Naive thymus-derived CD4-positive, alpha-beta T cell (primary cell): ENCODE results near the gene PDE6B. TPM values are rescaled to one million over a fixed set of nuclear protein-coding genes. Genes with fewer than 3 reads are reported as not detected.

Experiments used
- ATAC-seq: fragments of 150-1000 bp; cut with Tn5 transposase; 2 replicates; pipeline ENCODE4 v1.10.0; 2021; ENCODE audit warnings: mild to moderate bottlenecking, moderate library complexity
- CTCF ChIA-PET: fragments of 350-600 bp; sonication (Branson Sonifier 250); formaldehyde crosslinking; loops from one replicate; lab custom pipeline; 2021; ENCODE audit warnings: antibody characterized with exemption; lab: Charles Lee
- POLR2A ChIA-PET: fragments of 350-600 bp; sonication (Branson Sonifier 250); formaldehyde crosslinking; loops from one replicate; lab custom pipeline; 2021; ENCODE audit warnings: antibody characterized with exemption, inconsistent platforms; lab: Charles Lee
- DNase-seq, 9 donors: peaks; one replicate each; pipeline versions ENCODE4 v3.0.0 to v3.0.0-alpha.2; 2020 to 2022; ENCODE audit warnings: mixed read lengths in 1 of 9
- H3K27ac ChIP-seq: one replicate; pipeline ENCODE4 v1.7.0; 2013; ENCODE audit warnings: mild to moderate bottlenecking, low read depth, low read length, moderate library complexity
- H3K27me3 ChIP-seq, 2 donors: one replicate each; pipeline ENCODE4 v1.7.0; 2013; ENCODE audit warnings: low read length in 2 of 2, mild to moderate bottlenecking in 2 of 2, moderate library complexity in 2 of 2; ENCODE audit not compliant: control insufficient read depth in 2 of 2, insufficient read depth in 2 of 2
- H3K36me3 ChIP-seq, 3 experiments: 1 replicate in 2 of 3; 2 replicates in 1 of 3; pipeline ENCODE4 v1.7.0; 2013; ENCODE audit warnings: low read length in 3 of 3, mild to moderate bottlenecking in 3 of 3, moderate library complexity in 1 of 3; ENCODE audit not compliant: insufficient read depth in 3 of 3, control insufficient read depth in 2 of 3
- H3K4me1 ChIP-seq, 2 donors: one replicate each; pipeline ENCODE4 v1.7.0; 2013; ENCODE audit warnings: low read length in 2 of 2, mild to moderate bottlenecking in 2 of 2, moderate library complexity in 1 of 2; ENCODE audit not compliant: control insufficient read depth in 2 of 2, insufficient read depth in 2 of 2
- H3K4me3 ChIP-seq: 2 replicates; pipeline ENCODE4 v1.7.0; 2013; ENCODE audit warnings: mild to moderate bottlenecking, low read length
- H3K9me3 ChIP-seq, 3 experiments: 1 replicate in 2 of 3; 2 replicates in 1 of 3; pipeline ENCODE4 v1.7.0; 2013; ENCODE audit warnings: low read length in 3 of 3; ENCODE audit not compliant: control insufficient read depth in 2 of 3
- H3K27ac Mint-ChIP-seq, 9 donors: one replicate each; pipeline ENCODE4 v1.8.0; 2020 to 2022; ENCODE audit warnings: mixed read lengths in 9 of 9, mild to moderate bottlenecking in 8 of 9, moderate library complexity in 5 of 9, inconsistent platforms in 2 of 9
- H3K27me3 Mint-ChIP-seq, 5 donors: one replicate each; pipeline ENCODE4 v1.8.0; 2021 to 2022; ENCODE audit warnings: mixed read lengths in 5 of 5, mild to moderate bottlenecking in 1 of 5
- H3K36me3 Mint-ChIP-seq, 5 donors: one replicate each; pipeline ENCODE4 v1.8.0; 2020 to 2022; ENCODE audit warnings: mixed read lengths in 5 of 5, mild to moderate bottlenecking in 3 of 5, inconsistent platforms in 1 of 5
- H3K4me1 Mint-ChIP-seq, 7 donors: one replicate each; pipeline ENCODE4 v1.8.0; 2020 to 2022; ENCODE audit warnings: mixed read lengths in 7 of 7, mild to moderate bottlenecking in 3 of 7, inconsistent platforms in 1 of 7
- H3K4me3 Mint-ChIP-seq, 10 donors: one replicate each; pipeline ENCODE4 v1.8.0; 2020 to 2022; ENCODE audit warnings: mild to moderate bottlenecking in 10 of 10, mixed read lengths in 10 of 10, moderate library complexity in 6 of 10, inconsistent platforms in 2 of 10
- H3K9me3 Mint-ChIP-seq, 11 donors: one replicate each; pipeline ENCODE4 v1.8.0; 2020 to 2022; ENCODE audit warnings: mixed read lengths in 11 of 11, mild to moderate bottlenecking in 4 of 11, inconsistent platforms in 1 of 11, moderate library complexity in 1 of 11
- intact Hi-C, 2 donors: fragments of 100-400 bp; cut with micrococcal nuclease; formaldehyde crosslinking; loops; one replicate each; pipeline ENCODE4 v1.15.1; 2023
- polyA plus RNA-seq, 2 donors: library from polyadenylated mRNA; unstranded; fragments of 300-500 nt; fragmentation: Illumina TruSeq; gene quantifications; one replicate each; pipeline ENCODE4 v1.2.3, GENCODE V29; 2021
- total RNA-seq, 6 experiments: library from RNA in 5 of 6; stranded (reverse) in 5 of 6; gene quantifications; 1 replicate in 5 of 6; 2 replicates in 1 of 6; pipeline ENCODE4 v1.2.3 and lab custom pipeline; 2021 to 2026

Gene PDE6B
- total and polyA plus RNA-seq, 7 experiments from 2014 or later: 13.7 to 28.3 (median 19.8) TPM

GRCh38 chr4:653080-653821 lies 27.9 kb downstream of the PDE6B start:
- H3K4me3 Mint-ChIP-seq: no peak overlapping the region
- DNase-seq (no peak), ATAC-seq (no peak)
- H3K9me3 ChIP-seq: no peaks in the 10 kb centered on the region
- peaks cover 0 to 13% (median 0%) of the 10 kb centered on the region in 5 donors for H3K27me3 Mint-ChIP-seq
- CTCF ChIA-PET: no interaction called here
- intact Hi-C loops: no loop called here
- POLR2A ChIA-PET: no interaction called here
- no peaks in the 10 kb centered on the region for H3K4me1 ChIP-seq
- H3K36me3 Mint-ChIP-seq: no peaks in the 10 kb centered on the region
- no peak overlapping the region for H3K4me3 ChIP-seq
- H3K4me1 Mint-ChIP-seq: no peaks in the 10 kb centered on the region
- H3K36me3 ChIP-seq: no peaks in the 10 kb centered on the region
- H3K27ac ChIP-seq: no peak overlapping the region
- no peak overlapping the region for H3K27ac Mint-ChIP-seq
- H3K9me3 Mint-ChIP-seq: no peaks in the 10 kb centered on the region
- no peaks in the 10 kb centered on the region for H3K27me3 ChIP-seq

- H3K9me3 ChIP-seq: no peaks in the 10 kb centered on the region
- H3K36me3 Mint-ChIP-seq: no peaks in the 10 kb centered on the region
- no peak overlapping the region for H3K27ac ChIP-seq
- no peak overlapping the region for H3K4me3 Mint-ChIP-seq
- ChIA-PET CTCF (no interaction called here), POLR2A (no interaction called here)
- intact Hi-C loops: no loop called here
- DNase-seq (no peak), ATAC-seq (no peak)
- no peak overlapping the region for H3K4me3 ChIP-seq
- H3K4me1 ChIP-seq: no peaks in the 10 kb centered on the region
- no peaks in the 10 kb centered on the region for H3K4me1 Mint-ChIP-seq
- no peaks in the 10 kb centered on the region for H3K36me3 ChIP-seq
- H3K9me3 Mint-ChIP-seq: no peaks in the 10 kb centered on the region
- no peak overlapping the region for H3K27ac Mint-ChIP-seq
- H3K27me3 Mint-ChIP-seq: peaks cover 0 to 13% (median 0%) of the 10 kb centered on the region in 5 donors
- no peaks in the 10 kb centered on the region for H3K27me3 ChIP-seq
Observed at GRCh38 chr4:653831-654502, 28.6 kb downstream of the PDE6B start.

GRCh38 chr4:654503-654845 lies 29.1 kb downstream of the PDE6B start:
- no peaks in the 10 kb centered on the region for H3K9me3 ChIP-seq
- Mint-ChIP-seq H3K27ac (no peak overlapping the region), H3K4me1 (peaks cover 0 to 4% (median 0%) of the 10 kb centered on the region in 7 donors), H3K4me3 (no peak overlapping the region), H3K36me3 (peaks cover 0 to 4% (median 0%) of the 10 kb centered on the region in 5 donors), H3K27me3 (peaks cover 0 to 13% (median 0%) of the 10 kb centered on the region in 5 donors), H3K9me3 (peaks cover 0 to 3% (median 0%) of the 10 kb centered on the region in 11 donors)
- CTCF ChIA-PET: no interaction called here
- no peak overlapping the region for H3K27ac ChIP-seq
- ATAC-seq (no peak), DNase-seq (no peak)
- POLR2A ChIA-PET: no interaction called here
- no peak overlapping the region for H3K4me3 ChIP-seq
- intact Hi-C loops: no loop called here
- no peaks in the 10 kb centered on the region for H3K27me3 ChIP-seq
- no peaks in the 10 kb centered on the region for H3K4me1 ChIP-seq
- no peaks in the 10 kb centered on the region for H3K36me3 ChIP-seq

- Histone ChIP-seq H3K27me3 (no peaks in the 10 kb centered on the region), H3K27ac (no peak overlapping the region), H3K4me3 (no peak overlapping the region), H3K9me3 (no peaks in the 10 kb centered on the region), H3K36me3 (no peaks in the 10 kb centered on the region), H3K4me1 (no peaks in the 10 kb centered on the region)
- H3K4me1 Mint-ChIP-seq: peaks cover 0 to 5% (median 0%) of the 10 kb centered on the region in 7 donors
- peaks cover 0 to 13% (median 0%) of the 10 kb centered on the region in 5 donors for H3K27me3 Mint-ChIP-seq
- H3K9me3 Mint-ChIP-seq: peaks cover 0 to 6% (median 0%) of the 10 kb centered on the region in 11 donors
- intact Hi-C loops: no loop called here
- CTCF ChIA-PET: no interaction called here
- peaks cover 0 to 9% (median 0%) of the 10 kb centered on the region in 5 donors for H3K36me3 Mint-ChIP-seq
- H3K27ac Mint-ChIP-seq: no peak overlapping the region
- POLR2A ChIA-PET: no interaction called here
- H3K4me3 Mint-ChIP-seq: no peak overlapping the region
- DNase-seq (no peak), ATAC-seq (no peak)
Observed at GRCh38 chr4:654871-655463, 29.6 kb downstream of the PDE6B start.

- H3K27me3 ChIP-seq: no peaks in the 10 kb centered on the region
- H3K4me1 Mint-ChIP-seq: peaks cover 0 to 5% (median 2%) of the 10 kb centered on the region in 7 donors
- DNase-seq (no peak), ATAC-seq (no peak)
- H3K4me3 Mint-ChIP-seq: no peak overlapping the region
- no peak overlapping the region for H3K4me3 ChIP-seq
- intact Hi-C loops: no loop called here
- peak overlapping the region in 1 of 9 donors; percentile 63 for H3K27ac Mint-ChIP-seq
- H3K27me3 Mint-ChIP-seq: peaks cover 0 to 9% (median 0%) of the 10 kb centered on the region in 5 donors
- peaks cover 0 to 13% (median 1%) of the 10 kb centered on the region in 5 donors for H3K36me3 Mint-ChIP-seq
- no peaks in the 10 kb centered on the region for H3K36me3 ChIP-seq
- H3K27ac ChIP-seq: no peak overlapping the region
- POLR2A ChIA-PET: no interaction called here
- H3K4me1 ChIP-seq: no peaks in the 10 kb centered on the region
- CTCF ChIA-PET: no interaction called here
- no peaks in the 10 kb centered on the region for H3K9me3 ChIP-seq
- peaks cover 0 to 9% (median 0%) of the 10 kb centered on the region in 11 donors for H3K9me3 Mint-ChIP-seq
Observed at GRCh38 chr4:655464-656151, 30.2 kb downstream of the PDE6B start.

GRCh38 chr4:656436-657337 lies 31.3 kb downstream of the PDE6B start:
- Mint-ChIP-seq H3K27ac (no peak overlapping the region), H3K4me3 (no peak overlapping the region), H3K36me3 (peaks cover 0 to 18% (median 6%) of the 10 kb centered on the region in 5 donors), H3K9me3 (peaks cover 0 to 13% (median 0%) of the 10 kb centered on the region in 11 donors), H3K27me3 (peaks cover 0 to 6% (median 0%) of the 10 kb centered on the region in 5 donors), H3K4me1 (peaks cover 0 to 11% (median 4%) of the 10 kb centered on the region in 7 donors)
- intact Hi-C loops: no loop called here
- Histone ChIP-seq H3K4me1 (no peaks in the 10 kb centered on the region), H3K27ac (no peak overlapping the region), H3K36me3 (no peaks in the 10 kb centered on the region), H3K4me3 (no peak overlapping the region), H3K27me3 (no peaks in the 10 kb centered on the region), H3K9me3 (no peaks in the 10 kb centered on the region)
- POLR2A ChIA-PET: no interaction called here
- CTCF ChIA-PET: no interaction called here
- ATAC-seq (no peak), DNase-seq (no peak)
